CD1c-positive myeloid dendritic cell (primary cell): ENCODE results near the gene POU3F4.

ENCODE experiments used
- DNase-seq: peaks from one replicate; pipeline ENCODE4 v3.0.0-alpha.2; 2016; ENCODE audit errors: extremely low spot score

POU3F4 gene

GRCh38 chrX:83508006-83508405 is at the start of gene POU3F4:
Gene POU3F4, plus strand, starts transcription at chrX:83508290. Its CDS starts 35 bp downstream, at chrX:83508325.
- no peak for DNase-seq

- DNase-seq, result no peak
These were observed 38.5 kb upstream of the POU3F4 start for GRCh38 chrX:83469551-83469950.

DNA sequence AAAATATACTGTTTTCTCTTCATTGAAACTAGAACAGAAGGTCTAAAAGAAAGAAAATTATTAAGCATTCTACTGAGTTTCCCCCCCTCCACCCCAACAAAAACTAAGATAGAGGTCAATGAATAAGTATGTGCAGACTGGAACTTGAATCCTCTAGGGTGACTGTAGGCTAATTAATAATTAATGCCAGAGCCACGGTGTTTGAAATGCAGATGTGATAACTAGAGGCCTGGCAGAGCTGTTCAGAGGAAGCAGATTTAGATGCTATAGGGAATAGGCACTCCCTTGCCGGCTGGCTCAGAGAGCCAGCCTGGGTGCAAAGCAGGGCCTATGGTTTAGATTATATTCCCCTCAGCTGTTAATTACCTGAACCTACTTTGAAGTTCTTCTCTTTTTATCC is 12.2 kb upstream of the POU3F4 start:
- no peak for DNase-seq

- DNase-seq, result no peak
These were observed 7.1 kb upstream of the POU3F4 start for GRCh38 chrX:83501003-83501402.

- no peak for DNase-seq
These were observed 6.6 kb upstream of the POU3F4 start for GRCh38 chrX:83501530-83501929.

- DNase-seq, result no peak
These were observed 3.2 kb upstream of the POU3F4 start for GRCh38 chrX:83504721-83505479.

DNA sequence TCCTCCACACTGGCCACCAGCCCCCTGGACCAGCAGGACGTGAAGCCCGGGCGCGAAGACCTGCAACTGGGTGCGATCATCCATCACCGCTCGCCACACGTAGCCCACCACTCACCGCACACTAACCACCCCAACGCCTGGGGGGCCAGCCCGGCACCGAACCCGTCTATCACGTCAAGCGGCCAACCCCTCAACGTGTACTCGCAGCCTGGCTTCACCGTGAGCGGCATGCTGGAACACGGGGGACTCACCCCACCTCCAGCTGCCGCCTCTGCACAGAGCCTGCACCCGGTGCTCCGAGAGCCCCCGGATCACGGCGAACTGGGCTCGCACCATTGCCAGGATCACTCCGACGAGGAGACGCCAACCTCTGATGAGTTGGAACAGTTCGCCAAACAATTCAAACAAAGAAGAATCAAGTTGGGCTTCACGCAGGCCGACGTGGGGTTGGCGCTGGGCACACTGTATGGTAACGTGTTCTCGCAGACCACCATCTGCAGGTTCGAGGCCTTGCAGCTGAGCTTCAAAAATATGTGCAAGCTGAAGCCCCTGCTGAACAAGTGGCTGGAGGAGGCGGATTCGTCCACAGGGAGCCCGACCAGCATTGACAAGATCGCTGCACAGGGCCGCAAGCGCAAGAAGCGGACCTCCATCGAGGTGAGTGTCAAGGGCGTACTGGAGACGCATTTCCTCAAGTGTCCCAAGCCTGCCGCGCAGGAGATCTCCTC is 600 bp downstream of the POU3F4 start:
- no peak for DNase-seq

- no peak for DNase-seq
These were observed 1.2 kb downstream of the POU3F4 start for GRCh38 chrX:83509254-83509801.

GRCh38 chrX:83510510-83511062 is 2.5 kb downstream of the POU3F4 start:
- DNase-seq, result no peak

DNA sequence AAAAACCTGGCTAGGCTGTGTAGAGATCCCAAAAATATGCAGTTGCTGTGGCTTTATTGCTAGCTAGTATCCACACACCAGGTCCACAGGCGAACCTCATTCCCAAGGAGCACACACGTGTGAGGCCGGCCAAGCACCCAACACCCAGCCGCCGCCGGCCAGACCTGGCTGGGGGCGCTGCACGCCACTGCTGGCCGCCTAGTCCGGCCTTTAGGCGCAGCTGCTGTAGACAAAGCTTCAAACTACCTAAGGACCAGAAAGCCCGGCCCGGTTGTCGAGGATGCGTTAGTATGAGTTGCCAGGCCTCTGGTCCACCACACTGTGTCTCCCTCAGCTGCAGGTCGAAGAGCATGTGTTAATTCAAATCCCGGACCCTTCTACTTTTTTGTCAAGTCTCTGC is 3.1 kb downstream of the POU3F4 start:
- no peak for DNase-seq

- no peak for DNase-seq
These were observed 4.0 kb downstream of the POU3F4 start for GRCh38 chrX:83512111-83512510.

GRCh38 chrX:83516597-83516996 is 8.5 kb downstream of the POU3F4 start:
- DNase-seq, result no peak

GRCh38 chrX:83521905-83522304 is 13.8 kb downstream of the POU3F4 start:
- DNase-seq, result no peak

DNA sequence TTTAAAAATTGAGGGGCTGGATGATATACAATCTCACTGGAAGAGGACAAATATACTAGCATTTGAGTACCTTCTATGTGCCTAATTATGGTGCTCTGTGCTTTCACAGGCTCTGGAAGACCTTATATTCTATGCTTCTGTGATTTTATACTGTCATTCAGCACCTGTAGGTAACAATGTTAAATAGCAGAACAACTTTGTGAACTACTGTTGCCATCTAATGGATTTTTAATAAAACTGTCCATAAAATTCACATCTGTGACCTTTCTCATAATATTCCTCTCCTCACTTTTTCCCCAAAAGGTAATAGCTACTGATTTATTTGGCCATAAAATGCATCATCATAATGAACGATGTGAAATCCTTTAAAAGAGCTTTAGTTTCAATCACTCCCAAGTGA is 21.9 kb downstream of the POU3F4 start:
- no peak for DNase-seq

- no peak for DNase-seq
These were observed 27.5 kb downstream of the POU3F4 start for GRCh38 chrX:83535417-83536196.
